ENCODE data around the gene CHMP1A. TPM values are rescaled to one million over a fixed set of nuclear protein-coding genes. Genes with fewer than 3 reads are reported as not detected.
"Not testable (repeated sequence)": the region's sequence is repeated elsewhere in the genome, so short reads cannot be mapped to it uniquely, and the experiment has no call there.

The CHMP1A gene
- total RNA-seq, 1 experiment from 2014 or later = 59.7 TPM

GRCh38 chr16:89639385-89639784, 18.1 kb downstream of the CHMP1A start:
- Mint-ChIP-seq H3K27me3 (ENCODE audit: insufficient read depth, unreplicated experiment) (no peaks in the 10 kb centered on the region), H3K36me3 (ENCODE audit: insufficient read depth, unreplicated experiment) (no peaks in the 10 kb centered on the region), H3K4me1 (ENCODE audit: insufficient read depth, unreplicated experiment) (peaks cover 8% of the 10 kb centered on the region), H3K27ac (ENCODE audit: low read depth, unreplicated experiment) (no peak overlapping the region), H3K4me3 (ENCODE audit: unreplicated experiment) (no peak overlapping the region), H3K9me3 (ENCODE audit: unreplicated experiment) (no peaks in the 10 kb centered on the region)
- DNase-seq (ENCODE audit: unreplicated experiment) = no peak
- TF ChIP-seq CTCF (IDR thresholded peaks at IDR 0.05; ENCODE audit: unreplicated experiment) = no peak
- ChIA-PET CTCF (interaction anchor here (0.6 to 4.7 kb wide), 3 partner anchors 24 to 135 kb away, joined by 3 to 27 read pairs (median 4); no protein-coding TSS in a partner anchor), POLR2A (no interaction called here)
- no TSS peak for BruUV-seq (replicated peaks)
- intact Hi-C loops (cut with micrococcal nuclease) = no loop called here

- H3K27me3 Mint-ChIP-seq (ENCODE audit: insufficient read depth, unreplicated experiment) = no peaks in the 10 kb centered on the region
- CTCF ChIA-PET = interaction anchor here (0.6 kb wide), 1 partner anchor 37 kb away, joined by 3 read pairs; no protein-coding TSS in a partner anchor
- BruUV-seq (replicated peaks) = no TSS peak
- no peak overlapping the region for H3K27ac Mint-ChIP-seq (ENCODE audit: low read depth, unreplicated experiment)
- POLR2A ChIA-PET = no interaction called here
- no peaks in the 10 kb centered on the region for H3K9me3 Mint-ChIP-seq (ENCODE audit: unreplicated experiment)
- no peaks in the 10 kb centered on the region for H3K36me3 Mint-ChIP-seq (ENCODE audit: insufficient read depth, unreplicated experiment)
- intact Hi-C loops (cut with micrococcal nuclease) = no loop called here
- peaks cover 10% of the 10 kb centered on the region for H3K4me1 Mint-ChIP-seq (ENCODE audit: insufficient read depth, unreplicated experiment)
- no peak for DNase-seq (ENCODE audit: unreplicated experiment)
- H3K4me3 Mint-ChIP-seq (ENCODE audit: unreplicated experiment) = no peak overlapping the region
- no peak for TF ChIP-seq CTCF (IDR thresholded peaks at IDR 0.05; ENCODE audit: unreplicated experiment)
These were observed 19.1 kb downstream of the CHMP1A start for GRCh38 chr16:89638455-89638854.

GRCh38 chr16:89637379-89637778, 20.1 kb downstream of the CHMP1A start:
- BruUV-seq (replicated peaks) = no TSS peak
- Mint-ChIP-seq H3K27ac (ENCODE audit: low read depth, unreplicated experiment) (no peak overlapping the region), H3K4me1 (ENCODE audit: insufficient read depth, unreplicated experiment) (peaks cover 14% of the 10 kb centered on the region), H3K36me3 (ENCODE audit: insufficient read depth, unreplicated experiment) (no peaks in the 10 kb centered on the region), H3K4me3 (ENCODE audit: unreplicated experiment) (no peak overlapping the region), H3K9me3 (ENCODE audit: unreplicated experiment) (no peaks in the 10 kb centered on the region), H3K27me3 (ENCODE audit: insufficient read depth, unreplicated experiment) (no peaks in the 10 kb centered on the region)
- POLR2A ChIA-PET = interaction anchor here (0.6 kb wide), 1 partner anchor 80 kb away, joined by 3 read pairs; no protein-coding TSS in a partner anchor
- TF ChIP-seq CTCF (IDR thresholded peaks at IDR 0.05; ENCODE audit: unreplicated experiment) = no peak
- CTCF ChIA-PET = interaction anchor here (0.6 to 0.8 kb wide), 2 partner anchors 23 to 132 kb away, joined by 3 to 5 read pairs; no protein-coding TSS in a partner anchor
- intact Hi-C loops (cut with micrococcal nuclease) = no loop called here
- no peak for DNase-seq (ENCODE audit: unreplicated experiment)

GRCh38 chr16:89636663-89637062, 20.8 kb downstream of the CHMP1A start:
- Mint-ChIP-seq H3K27me3 (ENCODE audit: insufficient read depth, unreplicated experiment) (no peaks in the 10 kb centered on the region), H3K27ac (ENCODE audit: low read depth, unreplicated experiment) (no peak overlapping the region), H3K9me3 (ENCODE audit: unreplicated experiment) (no peaks in the 10 kb centered on the region), H3K36me3 (ENCODE audit: insufficient read depth, unreplicated experiment) (no peaks in the 10 kb centered on the region), H3K4me1 (ENCODE audit: insufficient read depth, unreplicated experiment) (peaks cover 14% of the 10 kb centered on the region), H3K4me3 (ENCODE audit: unreplicated experiment) (no peak overlapping the region)
- ChIA-PET CTCF (interaction anchor here (0.7 kb wide), 1 partner anchor 225 kb away, joined by 3 read pairs; no protein-coding TSS in a partner anchor), POLR2A (no interaction called here)
- DNase-seq (ENCODE audit: unreplicated experiment) = no peak
- no TSS peak for BruUV-seq (replicated peaks)
- TF ChIP-seq CTCF (IDR thresholded peaks at IDR 0.05; ENCODE audit: unreplicated experiment) = no peak
- intact Hi-C loops (cut with micrococcal nuclease) = no loop called here

GRCh38 chr16:89634463-89635385, 22.8 kb downstream of the CHMP1A start:
- BruUV-seq (replicated peaks); H3K27ac Mint-ChIP-seq (ENCODE audit: low read depth, unreplicated experiment); H3K36me3 Mint-ChIP-seq (ENCODE audit: insufficient read depth, unreplicated experiment); H3K27me3 Mint-ChIP-seq (ENCODE audit: insufficient read depth, unreplicated experiment); H3K4me3 Mint-ChIP-seq (ENCODE audit: unreplicated experiment); H3K9me3 Mint-ChIP-seq (ENCODE audit: unreplicated experiment); DNase-seq (ENCODE audit: unreplicated experiment); intact Hi-C loops (cut with micrococcal nuclease); H3K4me1 Mint-ChIP-seq (ENCODE audit: insufficient read depth, unreplicated experiment): not testable (repeated sequence)
- ChIA-PET CTCF (interaction anchor here (0.5 to 0.6 kb wide), 2 partner anchors 45 to 228 kb away, joined by 3 read pairs; no protein-coding TSS in a partner anchor), POLR2A (interaction anchor here (0.7 to 1.7 kb wide), 2 partner anchors 12 to 305 kb away, joined by 4 to 6 read pairs; no protein-coding TSS in a partner anchor)

All from MCF 10A (cell line).